ENCODE data around the gene FBXL3. TPM values are rescaled to one million over a fixed set of nuclear protein-coding genes. Genes with fewer than 3 reads are reported as not detected.
A peak's percentile ranks its signal among the peaks of the same experiment; 100 is the strongest.
"Not testable (repeated sequence)": the region's sequence is repeated elsewhere in the genome, so short reads cannot be mapped to it uniquely, and the experiment has no call there.

FBXL3 gene
- total and polyA plus RNA-seq, 10 donors: 18.5 to 80.9 (median 51.0) TPM

GRCh38 chr13:77014906-77015685 is 11.9 kb downstream of the FBXL3 start:
- WGBS, 5 donors: 95 to 100% (median 96%) methylated on average over 2 of the region's 2 CpGs
- H3K36me3 ChIP-seq: peaks cover 4 to 93% (median 80%) of the 10 kb centered on the region in 6 donors
- peaks cover 13 to 81% (median 35%) of the 10 kb centered on the region in 6 donors for H3K4me1 ChIP-seq
- no peak overlapping the region for H3K27ac ChIP-seq
- intact Hi-C loops (cut with DNase I; ENCODE audit: low total_unique reads): no loop called here
- no peaks in the 10 kb centered on the region for H3K27me3 ChIP-seq (replicated peaks in 1 of 7)
- no peak for DNase-seq
- TF ChIP-seq, protein P1, sequence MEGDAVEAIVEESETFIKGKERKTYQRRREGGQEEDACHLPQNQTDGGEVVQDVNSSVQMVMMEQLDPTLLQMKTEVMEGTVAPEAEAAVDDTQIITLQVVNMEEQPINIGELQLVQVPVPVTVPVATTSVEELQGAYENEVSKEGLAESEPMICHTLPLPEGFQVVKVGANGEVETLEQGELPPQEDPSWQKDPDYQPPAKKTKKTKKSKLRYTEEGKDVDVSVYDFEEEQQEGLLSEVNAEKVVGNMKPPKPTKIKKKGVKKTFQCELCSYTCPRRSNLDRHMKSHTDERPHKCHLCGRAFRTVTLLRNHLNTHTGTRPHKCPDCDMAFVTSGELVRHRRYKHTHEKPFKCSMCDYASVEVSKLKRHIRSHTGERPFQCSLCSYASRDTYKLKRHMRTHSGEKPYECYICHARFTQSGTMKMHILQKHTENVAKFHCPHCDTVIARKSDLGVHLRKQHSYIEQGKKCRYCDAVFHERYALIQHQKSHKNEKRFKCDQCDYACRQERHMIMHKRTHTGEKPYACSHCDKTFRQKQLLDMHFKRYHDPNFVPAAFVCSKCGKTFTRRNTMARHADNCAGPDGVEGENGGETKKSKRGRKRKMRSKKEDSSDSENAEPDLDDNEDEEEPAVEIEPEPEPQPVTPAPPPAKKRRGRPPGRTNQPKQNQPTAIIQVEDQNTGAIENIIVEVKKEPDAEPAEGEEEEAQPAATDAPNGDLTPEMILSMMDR (IDR thresholded peaks at IDR 0.05 in 8 of 11, conservative IDR thresholded peaks at IDR 0.05 in 3 of 11): no peak
- TF ChIP-seq POLR2AphosphoS5 (IDR thresholded peaks at IDR 0.05) (no peak), POLR2A (IDR thresholded peaks at IDR 0.05) (no peak)
- H3K4me3 ChIP-seq: no peak overlapping the region
- H3K9me3 ChIP-seq: no peaks in the 10 kb centered on the region

DNA sequence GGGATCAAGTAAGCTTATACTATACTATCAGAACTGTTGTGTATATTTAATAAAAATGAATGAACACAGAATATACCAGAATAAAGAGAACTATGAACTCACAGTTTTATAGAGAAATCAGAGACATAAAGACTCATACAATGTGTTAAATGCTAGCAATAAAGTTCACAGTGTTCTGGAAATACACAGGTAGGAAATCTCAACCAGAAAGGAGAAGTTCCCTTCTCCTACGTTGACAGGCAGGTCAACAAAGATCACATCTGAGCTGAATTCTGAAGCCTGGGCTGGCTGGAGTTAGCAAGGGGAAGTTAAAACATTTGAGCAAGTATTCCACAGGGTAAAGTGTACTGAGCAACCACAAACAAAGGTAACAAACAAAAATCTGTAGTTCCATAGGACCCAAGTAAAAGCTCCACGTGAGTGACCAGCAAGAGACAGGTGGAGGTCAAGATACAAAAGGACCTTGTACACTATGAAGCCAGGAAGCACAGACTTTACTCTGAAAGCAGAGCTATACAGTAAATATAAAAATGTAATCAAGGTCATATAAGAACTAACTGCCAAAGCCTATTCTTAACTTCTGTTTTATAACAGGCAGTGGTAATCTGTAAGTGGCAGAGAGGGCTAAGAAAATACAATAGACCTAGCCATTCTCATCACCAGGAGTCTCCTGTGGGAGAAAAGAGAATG is 13.0 kb downstream of the FBXL3 start:
- Histone ChIP-seq H3K27me3 (replicated peaks in 1 of 7) (no peaks in the 10 kb centered on the region), H3K4me3 (no peak overlapping the region), H3K9me3 (peaks cover 0 to 3% (median 0%) of the 10 kb centered on the region in 8 donors), H3K27ac (peak overlapping the region in 1 of 8 donors; percentile 9), H3K4me1 (peaks cover 4 to 78% (median 26%) of the 10 kb centered on the region in 6 donors), H3K36me3 (peaks cover 4 to 100% (median 89%) of the 10 kb centered on the region in 6 donors)
- intact Hi-C loops (cut with DNase I; ENCODE audit: low total_unique reads): no loop called here
- no peak for DNase-seq
- 55 to 62% (median 57%) methylated on average over 2 of the region's 2 CpGs for WGBS, 5 donors
- TF ChIP-seq POLR2AphosphoS5 (IDR thresholded peaks at IDR 0.05): no peak
- no peak for TF ChIP-seq POLR2A (IDR thresholded peaks at IDR 0.05)
- TF ChIP-seq, protein P1 (IDR thresholded peaks at IDR 0.05 in 8 of 11, conservative IDR thresholded peaks at IDR 0.05 in 3 of 11): no peak

DNA sequence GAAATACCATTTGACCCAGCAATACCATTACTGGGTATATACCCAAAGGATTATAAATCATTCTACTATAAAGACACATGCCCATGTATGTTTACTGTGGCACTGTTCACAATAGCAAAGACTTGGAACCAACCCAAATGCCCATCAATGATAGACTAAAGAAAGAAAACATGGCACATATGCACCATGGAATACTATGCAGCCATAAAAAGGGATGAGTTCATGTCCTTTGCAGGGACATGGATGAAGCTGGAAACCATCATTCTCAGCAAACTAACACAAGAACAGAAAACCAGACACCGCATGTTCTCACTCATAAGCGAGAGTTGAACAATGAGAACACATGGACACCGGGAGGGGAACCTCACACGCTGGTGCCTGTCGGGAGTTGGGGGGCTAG is 17.2 kb downstream of the FBXL3 start:
- H3K36me3 ChIP-seq: peaks cover 2 to 91% (median 72%) of the 10 kb centered on the region in 6 donors
- peaks cover 5 to 74% (median 12%) of the 10 kb centered on the region in 6 donors for H3K4me1 ChIP-seq
- H3K9me3 ChIP-seq; H3K4me3 ChIP-seq; intact Hi-C loops (cut with DNase I; ENCODE audit: low total_unique reads); H3K27ac ChIP-seq; DNase-seq; H3K27me3 ChIP-seq (replicated peaks in 1 of 7): not testable (repeated sequence)
- WGBS, 5 donors: 83 to 99% (median 98%) methylated on average over 5 of the region's 5 CpGs

DNA sequence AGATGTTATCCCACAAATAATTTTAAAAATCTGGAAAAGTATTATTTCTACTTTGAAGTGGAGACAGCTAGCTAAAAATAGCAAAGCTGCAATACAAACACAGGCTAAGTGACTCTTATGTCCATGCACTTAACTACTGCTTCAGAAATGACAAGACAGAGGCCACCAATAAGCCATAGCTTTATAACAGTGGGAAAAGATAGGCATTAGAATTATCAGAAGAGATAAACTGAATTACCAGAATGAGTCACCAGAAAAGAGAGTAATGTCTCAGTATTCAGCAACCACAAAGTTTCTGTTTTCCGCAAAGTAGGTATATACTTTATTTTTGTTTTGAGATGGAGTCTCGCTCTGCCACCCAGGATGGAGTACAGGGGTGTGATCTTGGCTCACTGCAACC is 17.9 kb downstream of the FBXL3 start:
- Histone ChIP-seq H3K36me3 (peaks cover 2 to 91% (median 69%) of the 10 kb centered on the region in 6 donors), H3K4me3 (no peak overlapping the region), H3K27ac (no peak overlapping the region), H3K9me3 (peaks cover 0 to 3% (median 0%) of the 10 kb centered on the region in 8 donors), H3K27me3 (replicated peaks in 1 of 7) (no peaks in the 10 kb centered on the region), H3K4me1 (peaks cover under 1 to 67% (median 7%) of the 10 kb centered on the region in 6 donors)
- no peak for DNase-seq
- TF ChIP-seq POLR2A (IDR thresholded peaks at IDR 0.05) (no peak), POLR2AphosphoS5 (IDR thresholded peaks at IDR 0.05) (no peak)
- TF ChIP-seq, protein P1 (IDR thresholded peaks at IDR 0.05 in 8 of 11, conservative IDR thresholded peaks at IDR 0.05 in 3 of 11): no peak
- intact Hi-C loops (cut with DNase I; ENCODE audit: low total_unique reads): no loop called here
- WGBS, 5 donors: 56 to 93% (median 79%) methylated on average over 2 of the region's 2 CpGs

Measured in spleen (tissue), 11 donors.